ENCODE results near the gene IGSF9B.

GRCh38 chr11:133971881-133972280, 15.1 kb upstream of the IGSF9B start:
- TF ChIP-seq RAD21 (IDR thresholded peaks at IDR 0.05) (no peak), TAF1 (conservative IDR thresholded peaks at IDR 0.05) (no peak), YY1 (IDR thresholded peaks at IDR 0.05) (no peak), GABPA (IDR thresholded peaks at IDR 0.05 in 1 of 2, conservative IDR thresholded peaks at IDR 0.05 in 1 of 2) (no peak), JUND (IDR thresholded peaks at IDR 0.05) (no peak)
- TF ChIP-seq, protein P1, sequence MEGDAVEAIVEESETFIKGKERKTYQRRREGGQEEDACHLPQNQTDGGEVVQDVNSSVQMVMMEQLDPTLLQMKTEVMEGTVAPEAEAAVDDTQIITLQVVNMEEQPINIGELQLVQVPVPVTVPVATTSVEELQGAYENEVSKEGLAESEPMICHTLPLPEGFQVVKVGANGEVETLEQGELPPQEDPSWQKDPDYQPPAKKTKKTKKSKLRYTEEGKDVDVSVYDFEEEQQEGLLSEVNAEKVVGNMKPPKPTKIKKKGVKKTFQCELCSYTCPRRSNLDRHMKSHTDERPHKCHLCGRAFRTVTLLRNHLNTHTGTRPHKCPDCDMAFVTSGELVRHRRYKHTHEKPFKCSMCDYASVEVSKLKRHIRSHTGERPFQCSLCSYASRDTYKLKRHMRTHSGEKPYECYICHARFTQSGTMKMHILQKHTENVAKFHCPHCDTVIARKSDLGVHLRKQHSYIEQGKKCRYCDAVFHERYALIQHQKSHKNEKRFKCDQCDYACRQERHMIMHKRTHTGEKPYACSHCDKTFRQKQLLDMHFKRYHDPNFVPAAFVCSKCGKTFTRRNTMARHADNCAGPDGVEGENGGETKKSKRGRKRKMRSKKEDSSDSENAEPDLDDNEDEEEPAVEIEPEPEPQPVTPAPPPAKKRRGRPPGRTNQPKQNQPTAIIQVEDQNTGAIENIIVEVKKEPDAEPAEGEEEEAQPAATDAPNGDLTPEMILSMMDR (IDR thresholded peaks at IDR 0.05; ENCODE audit: low read depth, low read length, missing input control), result no peak
- TF ChIP-seq, protein P2, sequence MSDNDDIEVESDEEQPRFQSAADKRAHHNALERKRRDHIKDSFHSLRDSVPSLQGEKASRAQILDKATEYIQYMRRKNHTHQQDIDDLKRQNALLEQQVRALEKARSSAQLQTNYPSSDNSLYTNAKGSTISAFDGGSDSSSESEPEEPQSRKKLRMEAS (IDR thresholded peaks at IDR 0.05), result no peak

Data from liver (tissue), 3 donors.